GM19193 (cell line): ENCODE measurements around the gene MSL3B.

Source experiments
- POLR2A ChIP-seq: IDR thresholded peaks from 4 replicates; pipeline ENCODE4 v1.6.1; 2011; ENCODE audit not compliant: insufficient read depth, insufficient read length; ENCODE audit errors: extremely low read depth

Gene MSL3B

DNA sequence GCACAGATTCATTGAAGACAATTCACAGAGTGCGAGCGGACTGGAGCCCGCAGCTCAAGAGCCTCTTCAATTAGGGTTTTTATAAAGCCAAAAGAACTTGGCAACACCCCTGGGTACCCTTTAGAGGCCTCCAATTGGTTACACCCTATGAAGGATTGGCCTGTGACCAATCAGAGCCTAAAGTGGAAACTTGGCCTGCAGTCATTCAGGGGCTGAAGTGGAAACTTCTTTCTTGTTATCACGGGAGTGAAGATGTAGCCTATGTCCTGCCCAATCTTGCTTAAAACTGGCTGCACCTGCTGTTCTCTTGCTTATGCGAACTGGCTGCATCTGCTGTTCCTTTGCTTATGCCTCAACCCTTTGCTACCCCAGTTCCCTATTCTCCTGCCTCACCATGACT, 12.0 kb downstream of the MSL3B start:
- TF ChIP-seq POLR2A = no peak

GRCh38 chr2:233855345-233855744, 12.8 kb downstream of the MSL3B start:
- no peak for TF ChIP-seq POLR2A

- peak; percentile 84 for TF ChIP-seq POLR2A
Observed at GRCh38 chr2:233854241-233854981, 13.8 kb downstream of the MSL3B start, which contains the start of gene HJURP. Gene HJURP (minus strand): TSS chr2:233854535. CDS start chr2:233854500, 35 bp downstream.

- TF ChIP-seq POLR2A = no peak
Observed at GRCh38 chr2:233853883-233854240, 14.3 kb downstream of the MSL3B start.

DNA sequence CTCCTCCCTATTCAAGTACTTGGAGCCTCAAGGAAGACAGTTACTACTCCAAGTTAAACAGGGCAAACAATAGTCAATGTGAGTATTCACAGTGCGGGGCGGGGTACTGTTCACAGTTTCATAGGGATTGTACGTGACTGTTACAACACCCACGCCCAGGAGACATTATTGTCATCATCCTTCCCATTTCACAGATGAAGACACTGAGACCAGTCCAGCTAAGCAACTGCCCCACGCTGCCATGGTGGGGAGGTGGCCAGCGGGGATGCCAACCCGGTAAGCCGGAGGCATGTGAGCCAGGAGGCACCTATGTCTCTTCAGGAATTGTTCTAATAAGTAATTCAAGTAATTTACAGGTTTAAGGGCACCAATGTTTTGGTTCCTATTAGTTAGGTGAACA, 14.8 kb downstream of the MSL3B start:
- no peak for TF ChIP-seq POLR2A

GRCh38 chr2:233852056-233852455, 16.1 kb downstream of the MSL3B start:
- TF ChIP-seq POLR2A = no peak

GRCh38 chr2:233851169-233851568, 17.0 kb downstream of the MSL3B start:
- TF ChIP-seq POLR2A = no peak

GRCh38 chr2:233850745-233851144, 17.4 kb downstream of the MSL3B start:
- TF ChIP-seq POLR2A = no peak

DNA sequence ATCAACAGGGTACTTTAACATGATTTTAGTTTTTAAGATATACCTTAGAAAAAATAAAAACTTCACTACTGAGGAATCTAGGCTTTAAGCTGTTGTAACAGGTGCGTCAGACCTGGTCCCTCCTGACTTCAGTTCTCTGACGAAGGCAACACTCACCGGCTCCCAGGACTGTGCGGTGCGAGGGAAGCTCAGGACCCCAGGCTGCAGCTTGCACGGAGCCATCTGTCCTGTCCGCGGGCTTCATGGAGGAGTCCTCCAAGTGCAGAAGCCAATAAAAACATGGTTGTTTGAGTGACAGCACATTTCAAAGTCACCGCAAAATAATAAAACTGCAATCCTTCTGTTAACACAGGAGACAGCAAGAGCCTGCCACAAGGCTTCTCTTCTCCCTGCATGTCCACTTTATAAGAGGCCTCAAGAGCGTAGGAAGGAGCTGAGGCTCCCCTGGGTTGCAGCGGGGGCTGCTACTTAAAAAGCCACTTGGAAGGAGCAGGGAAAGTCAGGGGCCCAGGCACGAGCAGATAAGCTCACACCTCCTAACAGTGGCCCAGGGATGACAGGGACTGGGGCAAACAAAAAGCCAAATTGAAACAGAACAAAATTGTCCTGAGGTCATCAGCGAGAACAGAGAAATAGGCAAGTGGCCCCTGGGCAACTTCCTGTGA, 18.4 kb downstream of the MSL3B start:
- TF ChIP-seq POLR2A = no peak

- TF ChIP-seq POLR2A = no peak
Observed at GRCh38 chr2:233848276-233848675, 19.9 kb downstream of the MSL3B start.

DNA sequence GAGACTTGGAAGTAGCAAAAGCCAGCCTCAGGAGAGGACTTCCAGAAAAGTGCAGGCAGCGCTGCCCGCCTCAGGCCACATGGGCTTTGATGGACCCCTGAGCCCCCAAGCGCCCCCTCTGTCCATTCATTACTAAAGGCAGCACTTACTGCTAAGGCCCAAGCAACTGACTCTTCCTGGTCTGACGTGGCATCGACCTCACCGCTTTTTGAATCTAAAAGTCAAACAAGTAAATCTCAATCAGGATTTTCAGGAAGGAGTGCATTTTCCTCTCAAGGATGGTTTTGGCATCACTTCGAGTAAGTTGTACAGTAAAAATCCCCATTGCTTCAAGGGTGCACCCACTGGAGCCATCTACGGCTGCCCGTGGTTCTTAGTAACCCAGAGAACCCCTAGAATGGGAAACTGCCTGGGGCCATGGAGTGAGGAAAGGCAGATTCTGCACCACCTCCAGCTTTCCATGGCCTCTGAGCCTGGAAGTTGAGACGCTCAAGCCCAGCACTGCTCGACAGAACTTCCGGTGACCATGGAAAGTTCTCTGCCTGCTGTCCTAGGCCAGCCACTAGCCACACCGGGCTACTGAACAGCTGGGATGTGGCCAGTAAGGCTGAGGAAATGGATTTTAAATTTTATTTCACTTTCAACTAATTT, 20.8 kb downstream of the MSL3B start:
- no peak for TF ChIP-seq POLR2A

DNA sequence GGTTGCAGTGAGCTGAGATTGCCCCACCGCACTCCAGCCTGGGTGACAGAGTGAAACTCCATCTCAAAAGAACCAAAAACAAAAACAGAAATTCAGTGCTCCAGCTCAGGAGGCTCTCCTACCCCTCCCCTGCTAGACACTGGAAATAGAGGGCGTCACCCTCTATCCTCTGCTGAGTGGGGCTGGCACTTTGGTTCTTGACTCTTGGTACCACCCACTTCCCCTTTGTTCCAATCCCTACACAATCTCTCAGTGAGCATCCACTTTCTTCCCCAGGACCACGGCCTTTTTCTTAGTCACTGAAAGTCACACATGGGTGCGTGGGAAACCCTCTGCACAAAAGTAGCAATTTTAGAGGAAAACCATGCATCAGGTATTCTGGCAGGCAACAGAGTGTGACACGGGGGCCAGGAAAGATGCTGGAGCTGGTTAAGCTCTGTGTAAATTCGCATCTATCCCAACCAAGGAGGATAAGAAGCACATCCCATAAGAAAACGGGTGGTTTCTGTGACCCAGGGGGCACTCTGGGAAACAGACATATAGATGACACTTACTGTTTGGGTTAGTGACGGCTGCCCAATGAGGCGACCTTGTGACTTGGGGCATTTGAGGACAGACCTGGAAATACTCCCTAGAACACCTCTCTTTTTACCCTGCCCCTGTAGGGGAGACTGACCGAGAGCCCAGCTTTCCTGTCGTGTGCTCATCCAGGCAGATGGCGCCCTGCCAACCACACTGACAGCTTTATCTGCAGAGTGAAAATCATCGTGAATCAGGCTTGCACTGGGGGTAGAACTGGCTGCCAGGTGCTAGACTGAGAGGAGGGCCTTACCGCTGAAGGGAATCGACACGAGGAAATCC, 21.6 kb downstream of the MSL3B start:
- TF ChIP-seq POLR2A = no peak

DNA sequence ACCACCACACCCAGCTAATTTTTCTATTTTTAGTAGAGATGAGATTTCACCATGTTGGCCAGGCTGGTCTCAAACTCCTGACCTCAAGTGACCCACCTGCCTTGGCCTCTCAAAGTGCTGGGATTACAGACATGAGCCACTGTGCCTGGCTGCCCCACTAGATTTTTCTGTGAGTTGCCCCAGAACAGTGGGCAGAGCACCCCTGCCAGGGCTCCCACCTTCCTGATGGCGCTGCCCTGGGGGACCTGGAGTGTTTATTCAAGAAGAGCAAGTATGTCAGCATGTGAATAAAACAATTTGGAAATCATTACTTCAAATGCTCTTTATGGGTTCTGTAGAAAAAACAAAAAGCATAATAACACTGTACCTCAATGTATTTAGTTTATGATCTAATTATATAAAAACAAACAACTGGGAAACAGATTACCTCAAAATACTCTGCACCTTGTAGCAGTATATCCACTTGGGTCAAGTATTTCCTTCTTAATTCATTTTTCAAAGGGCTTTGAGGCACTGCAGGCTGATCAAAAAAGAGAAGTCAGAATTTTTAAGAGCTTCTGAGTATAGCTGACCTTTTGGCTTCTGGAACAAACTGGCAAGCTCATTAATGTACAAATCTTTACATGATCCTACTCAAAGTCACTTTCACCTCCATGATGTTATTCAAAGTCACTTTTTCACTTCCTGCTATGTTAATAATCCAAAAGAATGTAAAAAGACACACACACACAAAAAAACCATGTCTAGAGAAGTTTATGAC, 22.7 kb downstream of the MSL3B start:
- no peak for TF ChIP-seq POLR2A

GRCh38 chr2:233844836-233845235, 23.4 kb downstream of the MSL3B start:
- no peak for TF ChIP-seq POLR2A
